GM04503 (cell line): ENCODE data around the gene LRCOL1.
A peak's percentile ranks its signal among the peaks of the same experiment; 100 is the strongest.

ENCODE experiments used
- DNase-seq: peaks from one replicate; pipeline ENCODE4 v3.0.0-alpha.2; 2012; ENCODE audit warnings: low read depth

LRCOL1 gene

GRCh38 chr12:132610051-132610759 is at the start of gene LRCOL1:
TSS of gene LRCOL1 (minus strand) at chr12:132610582. CDS start at chr12:132606251, 4,331 bp downstream.
- DNase-seq = peak; percentile 61

- DNase-seq = no peak
These were observed 49.7 kb upstream of the LRCOL1 start for GRCh38 chr12:132660052-132660451.

- no peak for DNase-seq
These were observed 48.8 kb upstream of the LRCOL1 start for GRCh38 chr12:132659146-132659545.

- no peak for DNase-seq
These were observed 47.9 kb upstream of the LRCOL1 start for GRCh38 chr12:132658149-132658894.

- no peak for DNase-seq
These were observed 46.8 kb upstream of the LRCOL1 start for GRCh38 chr12:132657004-132657727.

GRCh38 chr12:132653567-132654290 is 43.3 kb upstream of the LRCOL1 start:
- no peak for DNase-seq

- no peak for DNase-seq
These were observed 41.2 kb upstream of the LRCOL1 start for GRCh38 chr12:132651444-132652100.

- no peak for DNase-seq
These were observed 39.0 kb upstream of the LRCOL1 start for GRCh38 chr12:132649226-132649945.

GRCh38 chr12:132648616-132649225 is 38.3 kb upstream of the LRCOL1 start:
- DNase-seq = no peak

GRCh38 chr12:132647858-132648257 is 37.5 kb upstream of the LRCOL1 start:
- no peak for DNase-seq

- DNase-seq = no peak
These were observed 36.5 kb upstream of the LRCOL1 start for GRCh38 chr12:132646850-132647249.

GRCh38 chr12:132642846-132643835 is 32.8 kb upstream of the LRCOL1 start:
- no peak for DNase-seq

- DNase-seq = no peak
These were observed 31.6 kb upstream of the LRCOL1 start for GRCh38 chr12:132641811-132642650.

- no peak for DNase-seq
These were observed 30.6 kb upstream of the LRCOL1 start for GRCh38 chr12:132640936-132641335.

- no peak for DNase-seq
These were observed 29.7 kb upstream of the LRCOL1 start for GRCh38 chr12:132639956-132640520.

- peak; percentile 58 for DNase-seq
These were observed 28.4 kb upstream of the LRCOL1 start for GRCh38 chr12:132638541-132639408.

GRCh38 chr12:132637811-132638210 is 27.4 kb upstream of the LRCOL1 start:
- no peak for DNase-seq
